ENCODE measurements around the gene CCDC157. TPM values are rescaled to one million over a fixed set of nuclear protein-coding genes. Genes with fewer than 3 reads are reported as not detected.

The CCDC157 gene
- total and polyA plus RNA-seq, 2 of the 4 experiments (the other 2 are of a cell fraction): 0.90 to 2.2 TPM

DNA sequence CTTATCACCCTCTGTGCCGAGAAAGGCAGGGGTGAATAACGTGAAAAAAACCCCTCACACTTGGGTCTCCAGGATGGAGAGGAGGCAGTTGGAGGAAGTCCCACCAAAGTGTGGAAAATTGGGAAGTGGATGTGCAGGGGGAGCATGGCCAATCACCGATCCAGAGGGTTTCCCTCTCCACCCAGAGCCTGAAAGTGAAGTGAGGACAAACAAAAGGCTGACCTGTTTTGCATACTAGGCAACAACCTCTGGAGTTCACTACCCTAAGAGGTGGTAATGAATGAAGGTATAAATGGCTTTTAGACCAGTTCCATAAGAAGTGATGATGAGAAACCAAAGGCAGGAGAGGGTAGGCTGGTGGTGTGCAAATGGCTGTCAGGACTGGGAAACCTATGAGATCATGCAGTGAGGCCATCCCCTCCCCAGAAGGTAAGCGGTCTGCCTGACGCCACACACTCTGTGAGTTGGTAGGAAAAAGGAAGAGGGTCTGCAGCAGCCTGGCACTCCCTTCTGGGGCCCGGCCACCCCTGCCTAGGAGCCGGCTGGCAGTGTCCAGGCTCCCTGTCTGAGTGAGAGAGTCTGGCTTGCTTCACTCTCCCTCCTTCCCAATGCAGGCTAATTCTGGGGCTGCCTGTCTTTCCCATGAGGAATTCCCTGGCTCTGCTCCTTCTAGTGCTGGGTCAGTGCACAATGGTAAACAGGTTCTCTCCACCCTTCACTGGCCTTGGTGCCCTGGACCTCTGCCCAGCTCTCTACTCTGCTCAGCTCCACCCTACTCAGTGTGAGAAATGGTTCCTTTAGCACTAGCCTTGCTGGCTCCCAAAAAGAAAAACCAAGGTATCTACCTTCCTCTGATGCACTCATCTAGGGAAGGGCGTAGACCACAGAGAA is 45.7 kb upstream of the CCDC157 start (continued):
- TF ChIP-seq MAFK (IDR thresholded peaks at IDR 0.05; ENCODE audit: low read depth, low read length) (no peak), RAD21 (IDR thresholded peaks at IDR 0.05; ENCODE audit: low read length) (no peak), NFE2L2 (IDR thresholded peaks at IDR 0.05; ENCODE audit: low read depth, low read length) (no peak)

GRCh38 chr22:30312053-30312452 is 44.8 kb upstream of the CCDC157 start:
- POLR2A ChIA-PET (ENCODE audit: unreplicated experiment): interaction anchor here (0.6 kb wide), 1 partner anchor 24 kb away, joined by 4 read pairs; no protein-coding TSS in a partner anchor
- intact Hi-C loops (cut with micrococcal nuclease) (no loop called here), in situ Hi-C loops (cut with MboI; ENCODE audit: low sequenced_read_pairs) (no loop called here), dilution Hi-C loops (cut with HindIII; ENCODE audit: low sequenced_read_pairs, unreplicated experiment) (no loop called here)
- H3K14ac ChIP-seq (replicated peaks; ENCODE audit: low read depth, low read length): no peak overlapping the region
- H4K8ac ChIP-seq (ENCODE audit: low read depth in 2 of 2, low read length in 2 of 2): no peak overlapping the region
- no peak overlapping the region for H2AK9ac ChIP-seq (replicated peaks; ENCODE audit: low read depth, low read length, poor library complexity)
- DNase-seq (peak; percentile 83), ATAC-seq (ENCODE audit: low read depth) (peak; percentile 19)
- no peaks in the 10 kb centered on the region for H3K36me3 ChIP-seq (ENCODE audit: control insufficient read depth, insufficient read depth, low read length)
- peaks cover 64% of the 10 kb centered on the region for H3K9me1 ChIP-seq (ENCODE audit: insufficient read depth, low read length)
- H2BK5ac ChIP-seq (ENCODE audit: low read depth, low read length, poor library complexity, severe bottlenecking): peak overlapping the region; percentile 1
- H3K56ac ChIP-seq (ENCODE audit: extremely low read depth, insufficient read depth, low read length): no peak overlapping the region
- no peak overlapping the region for H4K5ac ChIP-seq (ENCODE audit: low read depth, low read length)
- peaks cover 75% of the 10 kb centered on the region for H4K20me1 ChIP-seq (ENCODE audit: insufficient read depth, low read length)
- peaks cover 40 to 91% of the 10 kb centered on the region in 2 experiments for H3K79me1 ChIP-seq (ENCODE audit: low read depth in 1 of 2, low read length in 2 of 2)
- H3K9me3 ChIP-seq (ENCODE audit: control insufficient read depth, insufficient read depth, low read length): no peaks in the 10 kb centered on the region
- no peak overlapping the region for H3K18ac ChIP-seq (ENCODE audit: low read depth, low read length)
- H4K91ac ChIP-seq (ENCODE audit: insufficient read depth, low read depth, low read length): no peak overlapping the region
- H2AFZ ChIP-seq (replicated peaks; ENCODE audit: low read length, poor library complexity): no peak overlapping the region
- CTCF ChIA-PET: no interaction called here
- H3K27ac ChIP-seq (ENCODE audit: insufficient read depth, low read length): no peak overlapping the region
- H3K4me1 ChIP-seq (ENCODE audit: control insufficient read depth, insufficient read depth, low read length): peaks cover 51% of the 10 kb centered on the region
- H3K4ac ChIP-seq (ENCODE audit: low read depth, low read length): 0 out of 2 replicates have a peak overlapping the region, but pooled peaks have one; percentile 25
- no peak overlapping the region for H3K4me3 ChIP-seq (ENCODE audit: insufficient read depth, low read depth, low read length)
- H3K23ac ChIP-seq (ENCODE audit: low read depth, low read length): no peak overlapping the region
- no peak overlapping the region for H3K4me2 ChIP-seq (ENCODE audit: low read depth, low read length)
- no peak overlapping the region for H2BK120ac ChIP-seq (ENCODE audit: low read depth, low read length)
- WGBS, 2 experiments (ENCODE audit: extremely low coverage in 2 of 2, insufficient read length in 1 of 2): 90% methylated on average over 2 of the region's 6 CpGs; no CpG with 5 or more reads in 1 of the 2 experiments
- H3K9ac ChIP-seq (ENCODE audit: low read depth, low read length): no peak overlapping the region
- no peak overlapping the region for H2BK15ac ChIP-seq (ENCODE audit: low read depth, low read length)
- no peak overlapping the region for H2BK20ac ChIP-seq (ENCODE audit: low read depth, low read length)
- H2AK5ac ChIP-seq (ENCODE audit: low read depth, low read length): peak overlapping the region; percentile 47
- no peaks in the 10 kb centered on the region for H3K27me3 ChIP-seq (ENCODE audit: control insufficient read depth, insufficient read depth, low read length)
- BruUV-seq (replicated peaks): no TSS peak
- TF ChIP-seq RAD21 (IDR thresholded peaks at IDR 0.05; ENCODE audit: low read length) (no peak), NFE2L2 (IDR thresholded peaks at IDR 0.05; ENCODE audit: low read depth, low read length) (peak; percentile 36; the same call in 1 of the 2 replicates), CEBPB (IDR thresholded peaks at IDR 0.05; ENCODE audit: low read depth, low read length) (no peak), MAFK (IDR thresholded peaks at IDR 0.05; ENCODE audit: low read depth, low read length) (no peak), CHD1 (IDR thresholded peaks at IDR 0.05; ENCODE audit: low read depth, low read length) (no peak), POLR2A (IDR thresholded peaks at IDR 0.05; ENCODE audit: low read depth, low read length) (no peak), MAZ (IDR thresholded peaks at IDR 0.05; ENCODE audit: borderline replicate concordance, low read depth, low read length) (no peak), RFX5 (IDR thresholded peaks at IDR 0.05; ENCODE audit: low read depth, low read length) (no peak), BHLHE40 (IDR thresholded peaks at IDR 0.05; ENCODE audit: low read depth, low read length) (peak; percentile 9; the same call in 1 of the 2 replicates), SMC3 (IDR thresholded peaks at IDR 0.05; ENCODE audit: low read depth, low read length) (no peak)
- TF ChIP-seq, protein P1, sequence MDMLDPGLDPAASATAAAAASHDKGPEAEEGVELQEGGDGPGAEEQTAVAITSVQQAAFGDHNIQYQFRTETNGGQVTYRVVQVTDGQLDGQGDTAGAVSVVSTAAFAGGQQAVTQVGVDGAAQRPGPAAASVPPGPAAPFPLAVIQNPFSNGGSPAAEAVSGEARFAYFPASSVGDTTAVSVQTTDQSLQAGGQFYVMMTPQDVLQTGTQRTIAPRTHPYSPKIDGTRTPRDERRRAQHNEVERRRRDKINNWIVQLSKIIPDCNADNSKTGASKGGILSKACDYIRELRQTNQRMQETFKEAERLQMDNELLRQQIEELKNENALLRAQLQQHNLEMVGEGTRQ (IDR thresholded peaks at IDR 0.05; ENCODE audit: low read depth, low read length): no peak
- TF ChIP-seq, protein P2, sequence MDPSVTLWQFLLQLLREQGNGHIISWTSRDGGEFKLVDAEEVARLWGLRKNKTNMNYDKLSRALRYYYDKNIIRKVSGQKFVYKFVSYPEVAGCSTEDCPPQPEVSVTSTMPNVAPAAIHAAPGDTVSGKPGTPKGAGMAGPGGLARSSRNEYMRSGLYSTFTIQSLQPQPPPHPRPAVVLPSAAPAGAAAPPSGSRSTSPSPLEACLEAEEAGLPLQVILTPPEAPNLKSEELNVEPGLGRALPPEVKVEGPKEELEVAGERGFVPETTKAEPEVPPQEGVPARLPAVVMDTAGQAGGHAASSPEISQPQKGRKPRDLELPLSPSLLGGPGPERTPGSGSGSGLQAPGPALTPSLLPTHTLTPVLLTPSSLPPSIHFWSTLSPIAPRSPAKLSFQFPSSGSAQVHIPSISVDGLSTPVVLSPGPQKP (IDR thresholded peaks at IDR 0.05; ENCODE audit: borderline replicate concordance, low read depth, low read length): no peak

All from IMR-90 (cell line).